Measurements from ENCODE around the gene NABP1. TPM values are rescaled to one million over a fixed set of nuclear protein-coding genes. Genes with fewer than 3 reads are reported as not detected.

Gene NABP1
- total RNA-seq, 1 experiment from 2014 or later = 3.2 TPM

DNA sequence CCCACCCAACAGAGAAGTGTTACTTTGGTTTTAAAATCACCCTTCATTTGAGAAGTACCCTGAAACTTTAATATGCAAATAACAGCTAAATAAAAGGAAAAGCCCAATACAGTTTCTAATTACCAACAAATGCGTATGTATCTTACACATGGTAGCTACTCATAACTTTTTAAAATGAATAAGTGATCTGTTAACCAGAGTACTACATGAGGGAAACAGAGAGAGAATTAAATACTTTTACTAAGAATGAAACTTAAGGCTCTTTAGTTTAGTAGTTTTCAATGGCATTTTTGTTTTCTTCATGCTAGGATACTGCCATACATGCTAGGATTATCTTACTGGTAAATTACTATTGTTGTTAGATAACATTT is 39.1 kb upstream of the NABP1 start:
- H2BK12ac ChIP-seq (ENCODE audit: insufficient read length, low read depth, low read length) = no peak overlapping the region
- H3K27me3 ChIP-seq (ENCODE audit: insufficient read depth, low read length) = no peaks in the 10 kb centered on the region
- H3K4ac ChIP-seq (ENCODE audit: low read depth, low read length) = no peak overlapping the region
- no peak overlapping the region for H3T11ph ChIP-seq (ENCODE audit: low read length)
- no peaks in the 10 kb centered on the region; the same call in 1 of the 2 replicates for H3K27me3 Mint-ChIP-seq (ENCODE audit: low read depth)
- no peak overlapping the region for H2BK5ac ChIP-seq (ENCODE audit: insufficient read length, low read length)
- H3K9me3 Mint-ChIP-seq = no peaks in the 10 kb centered on the region
- no peaks in the 10 kb centered on the region for H3K79me1 ChIP-seq (ENCODE audit: insufficient read depth, low read depth, low read length, poor library complexity, severe bottlenecking)
- H2BK20ac ChIP-seq (ENCODE audit: low read depth, low read length, poor library complexity, severe bottlenecking) = no peak overlapping the region
- H4K8ac ChIP-seq (replicated peaks; ENCODE audit: insufficient read length, low read depth, low read length) = no peak overlapping the region
- no peaks in the 10 kb centered on the region for H4K20me1 ChIP-seq (ENCODE audit: control insufficient read depth, insufficient read depth, insufficient read length)
- no peak overlapping the region for H2AK5ac ChIP-seq (ENCODE audit: insufficient read length, low read length)
- H2AFZ ChIP-seq (ENCODE audit: low read length) = no peak overlapping the region
- H3K4me1 ChIP-seq (ENCODE audit: insufficient read depth, low read length) = peaks cover 8% of the 10 kb centered on the region
- H3K36me3 Mint-ChIP-seq (ENCODE audit: insufficient read depth in 1 of 3, low read depth in 3 of 3) = no peaks in the 10 kb centered on the region
- no peaks in the 10 kb centered on the region for H3K9me3 ChIP-seq (ENCODE audit: control insufficient read depth, low read depth, low read length)
- H3K4me1 Mint-ChIP-seq = peaks cover 16 to 19% of the 10 kb centered on the region in 2 experiments
- no peak overlapping the region for H4K5ac ChIP-seq (ENCODE audit: insufficient read length, low read depth, low read length)
- H3K9ac ChIP-seq (ENCODE audit: extremely low read depth, insufficient read length, low read length) = no peak overlapping the region
- no CpG with 5 or more reads among the region's 1 CpG for WGBS (ENCODE audit: extremely low coverage, insufficient read length, low lambda C conversion rate)
- no peak overlapping the region for H3K4me2 ChIP-seq (ENCODE audit: insufficient read depth, insufficient read length, low read length)
- H3K23me2 ChIP-seq (ENCODE audit: insufficient read length, low read depth, low read length, poor library complexity, severe bottlenecking) = no peaks in the 10 kb centered on the region
- no peak overlapping the region for H3K27ac ChIP-seq (ENCODE audit: insufficient read length, low read depth, low read length)
- no peak overlapping the region for H3K4me3 Mint-ChIP-seq
- no peak overlapping the region for H2BK15ac ChIP-seq (ENCODE audit: low read depth, low read length)
- no peak overlapping the region for H2BK120ac ChIP-seq (ENCODE audit: low read depth, low read length, poor library complexity, severe bottlenecking)
- H4K91ac ChIP-seq (ENCODE audit: insufficient read length, low read depth, low read length) = no peak overlapping the region
- TF ChIP-seq CTCF (conservative IDR thresholded peaks at IDR 0.05) = no peak
- H3K27ac Mint-ChIP-seq = no peak overlapping the region
- no peak overlapping the region for H3K23ac ChIP-seq (ENCODE audit: insufficient read length, low read depth, low read length)
- no peak overlapping the region for H3K18ac ChIP-seq (ENCODE audit: insufficient read length, low read depth, low read length)
- no peak for DNase-seq
- H3K56ac ChIP-seq (ENCODE audit: insufficient read length, low read depth, low read length) = no peak overlapping the region
- no peaks in the 10 kb centered on the region for H3K79me2 ChIP-seq (ENCODE audit: insufficient read depth, low read length)
- no peak overlapping the region for H3K14ac ChIP-seq (ENCODE audit: insufficient read depth, low read length)

Measured in H9 (cell line).